Left forelimb (tissue), 1 donor: Measurements from ENCODE around the gene KIF26B.
A peak's percentile ranks its signal among the peaks of the same experiment; 100 is the strongest.

Source experiments
- DNase-seq: peaks from one replicate; pipeline ENCODE4 v3.0.0-alpha.2; 2018; ENCODE audit warnings: low spot score

Gene KIF26B

GRCh38 chr1:245598524-245599305, 443.9 kb downstream of the KIF26B start:
- peak; percentile 63 for DNase-seq

- DNase-seq: peak; percentile 12
These were observed 444.8 kb downstream of the KIF26B start for GRCh38 chr1:245599371-245600174.

- no peak for DNase-seq
These were observed 445.9 kb downstream of the KIF26B start for GRCh38 chr1:245600658-245601057.

GRCh38 chr1:245603311-245603865, 448.6 kb downstream of the KIF26B start:
- no peak for DNase-seq

- DNase-seq: no peak
These were observed 450.2 kb downstream of the KIF26B start for GRCh38 chr1:245604979-245605378.

DNA sequence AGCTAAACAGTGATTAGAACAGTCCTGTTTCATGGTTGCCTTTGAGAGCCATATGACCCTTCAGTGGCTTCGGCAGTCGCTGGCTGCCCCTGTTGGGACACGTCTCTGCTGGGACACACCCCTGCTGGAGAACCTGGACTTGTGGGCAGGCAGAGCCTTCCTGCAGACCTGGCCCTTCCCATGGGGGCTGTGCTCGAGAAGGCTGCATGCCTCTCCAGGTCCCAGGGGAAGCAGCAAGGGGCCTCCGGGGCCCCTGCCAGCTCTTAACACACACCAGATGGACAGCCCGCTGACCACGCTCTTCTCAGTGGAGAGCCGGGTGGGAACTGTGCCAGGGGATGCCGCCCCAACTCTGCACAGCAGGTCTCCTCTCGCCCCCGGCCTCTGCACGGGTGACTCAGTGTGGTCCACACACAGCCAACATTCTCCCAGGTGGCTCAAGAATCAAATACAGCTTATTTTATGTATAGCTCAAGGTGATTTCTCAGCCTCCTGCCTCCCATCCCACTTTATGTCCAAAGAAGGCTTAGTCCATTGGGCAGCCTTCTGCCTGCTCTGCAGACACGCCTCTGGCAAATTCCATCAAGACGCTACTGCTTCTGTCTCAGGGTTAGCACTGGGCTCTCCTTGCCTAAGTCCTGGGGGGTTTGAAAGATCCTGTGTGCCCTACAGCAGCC, 450.8 kb downstream of the KIF26B start:
- DNase-seq: no peak

DNA sequence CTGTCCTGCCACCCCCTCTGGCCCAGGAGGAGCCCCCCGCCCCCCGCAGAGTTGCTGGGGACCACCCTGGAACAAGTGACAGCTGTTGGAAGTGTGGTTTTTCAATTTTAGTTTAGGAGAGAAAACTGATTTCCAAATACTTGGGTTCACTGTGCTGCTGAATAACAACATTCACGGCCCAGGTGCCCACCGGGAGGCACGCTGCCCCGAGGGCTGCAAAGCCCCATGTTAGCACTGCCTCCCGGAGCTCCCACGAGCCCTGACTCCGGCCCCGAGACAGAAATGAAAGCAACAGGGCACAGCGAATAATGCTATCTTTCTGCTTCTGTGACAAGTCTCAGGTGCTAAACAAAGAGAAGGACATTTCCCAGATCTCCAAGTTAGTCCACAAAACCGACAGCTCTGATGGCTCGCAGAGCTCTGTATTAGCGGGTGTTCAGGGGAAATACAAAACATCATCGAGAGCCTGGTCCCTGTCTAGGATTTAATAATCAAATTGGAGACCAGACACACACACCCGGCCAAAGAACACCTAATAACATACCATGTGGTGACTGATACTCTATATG, 451.5 kb downstream of the KIF26B start:
- DNase-seq: no peak

DNA sequence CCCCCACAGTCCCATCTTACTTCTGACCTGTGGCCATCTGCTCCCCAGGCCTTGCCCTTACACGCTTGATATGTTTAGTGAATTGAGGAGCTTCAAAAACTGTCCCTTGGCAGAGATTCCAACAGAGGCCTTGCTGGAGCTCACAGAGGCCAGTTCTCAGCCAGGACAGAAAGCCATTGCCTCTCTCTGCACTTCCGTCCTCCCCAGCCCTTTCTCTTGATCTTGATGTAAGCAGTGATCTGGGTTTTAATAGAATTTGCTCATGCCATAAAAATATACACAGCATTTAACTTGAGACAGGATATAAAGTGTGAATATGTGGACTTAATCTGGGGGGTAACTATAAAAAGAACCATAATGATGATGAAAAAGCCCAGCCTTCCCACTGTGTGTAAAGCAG, 453.5 kb downstream of the KIF26B start:
- no peak for DNase-seq

- no peak for DNase-seq
These were observed 454.8 kb downstream of the KIF26B start for GRCh38 chr1:245609354-245610150.

DNA sequence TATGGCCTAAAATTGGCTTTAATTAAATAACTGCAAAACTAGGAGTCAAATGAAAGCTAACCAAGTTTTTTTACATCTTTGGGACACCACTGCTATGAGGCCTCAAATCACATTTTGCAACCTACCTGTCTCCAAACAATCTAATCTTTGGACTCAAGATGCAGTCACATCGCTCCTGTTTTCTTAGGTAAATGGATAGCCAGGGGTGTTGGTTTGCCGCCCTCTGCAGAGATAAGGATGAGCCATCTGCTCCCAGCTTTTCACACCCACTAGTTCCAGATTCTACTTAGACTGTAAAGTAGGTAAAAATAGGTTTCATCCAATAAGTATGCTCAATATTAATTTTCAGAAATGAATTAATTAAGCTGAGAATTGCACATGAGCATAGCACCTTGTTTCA, 456.5 kb downstream of the KIF26B start:
- DNase-seq: no peak

DNA sequence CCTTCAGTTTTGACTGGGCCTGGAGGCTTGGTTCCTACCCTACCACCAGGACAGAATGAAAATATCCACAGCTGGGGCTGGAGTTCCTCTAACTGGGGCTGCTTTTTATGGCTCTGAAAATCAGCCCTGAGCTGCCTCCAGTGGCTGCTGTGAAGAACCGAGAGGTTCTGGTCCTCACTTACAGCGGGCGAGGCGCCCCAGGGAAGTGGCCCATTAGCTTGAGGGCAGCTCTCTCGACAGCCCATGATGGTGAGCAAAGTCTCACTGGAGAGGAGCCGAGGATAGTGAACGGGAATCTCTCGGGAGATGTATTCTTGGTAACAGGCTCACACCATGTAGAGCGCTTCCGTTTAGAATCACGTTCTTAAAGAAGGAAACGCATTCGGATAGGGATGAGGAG, 459.7 kb downstream of the KIF26B start:
- no peak for DNase-seq

- DNase-seq: no peak
These were observed 460.2 kb downstream of the KIF26B start for GRCh38 chr1:245615001-245615400.

DNA sequence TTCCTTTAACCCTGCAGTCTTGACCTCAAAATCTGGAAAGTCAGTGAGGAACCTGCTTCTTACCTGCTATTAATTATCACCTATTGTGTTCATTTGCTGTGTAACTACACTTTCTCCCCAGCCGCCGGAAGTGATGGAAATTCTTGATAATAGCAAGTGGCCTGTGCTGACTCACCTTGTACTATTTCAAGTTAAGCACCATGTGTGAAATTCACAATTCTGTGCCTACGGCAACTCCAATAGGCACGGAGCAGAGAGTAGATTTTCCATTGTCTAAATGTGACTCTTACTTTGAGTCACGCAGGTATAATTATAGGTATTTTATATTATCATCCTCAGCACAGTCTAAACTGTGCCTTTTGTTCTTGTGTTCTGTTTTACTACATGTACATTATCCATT, 466.8 kb downstream of the KIF26B start:
- no peak for DNase-seq

- no peak for DNase-seq
These were observed 467.7 kb downstream of the KIF26B start for GRCh38 chr1:245622332-245623014.

DNA sequence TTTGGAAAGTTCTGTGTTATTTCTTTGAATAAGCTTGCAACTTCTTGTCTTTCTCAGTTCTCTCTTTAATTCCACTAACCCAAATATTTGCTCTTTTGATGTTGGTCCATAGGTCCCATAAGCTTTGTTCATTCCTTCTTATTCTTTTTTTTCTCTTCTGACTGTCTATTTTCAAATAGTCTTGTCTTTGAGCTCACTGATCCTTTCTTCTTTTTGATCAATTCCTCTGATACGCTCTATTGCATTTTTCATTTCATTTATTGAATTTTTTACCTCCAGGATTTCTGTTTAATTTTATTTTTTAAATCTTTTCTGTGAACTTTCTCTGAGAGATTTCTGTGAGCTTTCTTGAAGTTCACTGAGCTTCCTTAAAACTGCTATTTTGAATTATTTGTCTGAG, 486.6 kb downstream of the KIF26B start:
- DNase-seq: no peak

DNA sequence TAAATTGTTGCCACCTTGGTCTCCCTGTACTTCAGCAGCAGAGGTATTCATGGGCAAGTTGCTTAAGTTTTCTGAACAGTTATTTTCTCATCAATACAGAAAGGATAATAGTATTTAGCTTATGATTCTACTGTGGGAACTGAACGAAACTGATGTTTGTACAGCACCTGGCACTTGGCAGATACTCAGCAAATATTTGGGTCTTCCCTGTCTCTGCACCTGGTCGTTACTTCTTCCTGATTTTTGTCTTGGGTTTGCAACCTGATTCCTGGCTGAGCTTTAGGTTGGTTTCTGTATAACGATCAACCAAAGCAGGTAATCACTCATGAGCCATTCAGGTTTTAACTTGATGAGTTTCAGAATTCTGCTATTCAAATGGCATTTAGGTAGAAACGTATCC, 490.6 kb downstream of the KIF26B start:
- no peak for DNase-seq

GRCh38 chr1:245645894-245646293, 491.1 kb downstream of the KIF26B start:
- no peak for DNase-seq

DNA sequence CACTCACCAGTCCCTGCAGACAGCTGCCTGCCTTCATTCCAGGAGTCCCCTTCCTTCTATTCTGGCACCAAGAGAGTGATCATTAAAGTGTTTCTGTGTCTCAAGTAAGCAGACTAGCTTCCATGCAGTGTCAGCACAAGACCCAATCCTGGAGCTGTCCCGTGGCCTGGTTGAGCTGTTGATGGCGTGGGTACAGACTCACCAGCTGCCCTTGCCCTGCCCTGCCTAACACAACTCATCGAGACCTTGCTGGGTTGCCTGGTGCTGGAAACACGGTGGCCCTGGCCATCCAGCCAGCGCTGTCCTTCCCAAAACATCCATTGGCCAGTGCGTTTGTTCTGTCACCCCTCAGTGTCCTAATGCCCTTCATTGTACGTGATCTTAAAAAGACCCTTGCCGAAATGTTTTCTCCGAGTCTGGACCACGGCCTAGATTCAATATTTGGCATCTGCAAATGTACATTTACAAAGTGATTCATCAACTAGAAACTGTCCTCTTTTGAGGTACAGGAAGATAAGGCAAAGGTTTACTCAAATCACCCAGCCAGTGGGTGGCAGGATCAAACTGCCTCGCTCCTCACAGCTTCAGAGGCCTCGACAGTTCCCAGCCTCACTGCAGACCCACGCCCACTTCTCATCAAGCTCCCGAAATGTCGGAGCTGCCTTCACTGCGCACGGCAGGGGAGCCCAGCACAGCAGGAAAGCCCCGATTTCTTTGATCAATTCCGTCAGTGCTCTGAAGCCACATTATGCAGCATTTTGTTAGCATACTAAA, 494.2 kb downstream of the KIF26B start:
- no peak for DNase-seq

GRCh38 chr1:245649666-245650065, 494.9 kb downstream of the KIF26B start:
- no peak for DNase-seq

DNA sequence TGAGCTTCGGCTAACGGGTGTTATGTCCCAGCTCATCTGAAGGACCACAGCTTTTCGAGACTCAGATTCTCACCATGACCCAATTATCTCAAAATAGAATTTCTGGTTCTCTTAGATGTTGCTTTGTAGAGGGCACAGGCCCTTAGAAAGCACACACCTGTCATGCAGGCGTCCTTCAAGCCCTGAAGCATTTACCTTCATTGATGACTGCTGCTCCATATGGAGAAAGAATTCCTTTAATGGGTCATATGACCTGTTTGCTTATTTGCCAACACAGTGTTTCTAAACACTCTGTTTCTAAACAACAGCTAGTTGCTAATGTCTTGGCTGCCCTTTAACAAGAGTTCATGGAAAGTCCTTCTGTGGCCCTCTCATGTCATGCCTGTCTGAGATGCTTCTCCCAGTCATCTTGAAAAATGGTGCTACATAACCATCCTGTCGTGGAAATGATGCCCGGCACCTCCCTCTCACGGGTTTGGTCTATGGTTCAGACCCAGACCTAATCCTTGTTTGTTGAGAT, 495.7 kb downstream of the KIF26B start:
- no peak for DNase-seq
